Measurements from ENCODE around the gene RUNX2.

The RUNX2 gene

DNA sequence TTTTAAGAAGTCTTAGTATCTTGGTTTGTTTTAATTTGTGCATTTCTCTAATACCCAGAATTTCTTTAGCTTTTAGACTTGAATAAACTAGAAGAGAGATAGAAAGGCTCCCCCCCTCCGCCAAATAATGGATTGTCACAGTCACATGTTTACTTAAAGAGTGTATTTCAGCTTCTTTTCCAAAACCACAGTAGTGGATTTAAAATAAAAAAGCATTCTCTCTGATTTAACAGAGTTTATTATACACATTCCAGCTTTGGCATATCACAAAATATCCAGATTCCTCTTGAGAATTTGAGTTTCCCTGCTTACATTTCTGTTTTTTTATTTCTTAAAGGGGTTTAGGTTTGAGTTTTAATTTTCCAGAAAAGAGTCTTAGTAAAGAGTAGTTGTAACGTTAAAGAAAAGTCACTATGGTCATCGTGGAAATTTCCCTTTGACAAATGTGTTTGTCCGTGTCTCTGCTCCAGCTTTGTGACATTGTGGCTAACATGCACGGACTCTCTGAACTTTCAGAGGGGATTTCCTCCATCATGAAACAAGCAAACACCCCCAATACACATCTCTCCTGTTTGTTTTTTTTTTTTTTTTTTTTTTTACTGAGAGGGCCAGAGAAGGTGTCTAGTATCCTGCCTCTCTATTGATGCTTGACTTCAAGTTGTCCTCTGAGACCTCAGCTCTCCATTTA, 163.1 kb downstream of the RUNX2 start:
- DNase-seq = no peak

- no peak for DNase-seq
Observed at GRCh38 chr6:45491874-45492273, 163.7 kb downstream of the RUNX2 start.

DNA sequence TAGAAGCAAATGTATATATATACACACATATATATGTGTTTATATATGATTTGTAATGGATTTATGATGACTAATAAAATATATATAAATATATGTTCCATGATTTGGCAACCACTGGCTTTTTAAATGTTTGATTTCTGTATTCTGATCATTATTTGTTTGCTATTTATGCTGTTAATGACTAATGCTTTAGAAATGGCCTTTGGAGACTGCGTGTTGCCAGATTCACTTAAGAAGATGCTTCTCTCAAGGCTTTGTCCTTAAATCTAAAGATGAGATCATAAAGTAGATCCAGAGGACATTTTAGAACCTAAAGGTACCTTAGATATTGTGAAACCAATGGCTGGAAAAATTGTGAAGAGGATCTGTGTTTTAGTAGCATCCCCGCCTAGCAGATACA, 165.6 kb downstream of the RUNX2 start:
- DNase-seq = no peak

- no peak for DNase-seq
Observed at GRCh38 chr6:45494416-45495135, 166.4 kb downstream of the RUNX2 start.

DNA sequence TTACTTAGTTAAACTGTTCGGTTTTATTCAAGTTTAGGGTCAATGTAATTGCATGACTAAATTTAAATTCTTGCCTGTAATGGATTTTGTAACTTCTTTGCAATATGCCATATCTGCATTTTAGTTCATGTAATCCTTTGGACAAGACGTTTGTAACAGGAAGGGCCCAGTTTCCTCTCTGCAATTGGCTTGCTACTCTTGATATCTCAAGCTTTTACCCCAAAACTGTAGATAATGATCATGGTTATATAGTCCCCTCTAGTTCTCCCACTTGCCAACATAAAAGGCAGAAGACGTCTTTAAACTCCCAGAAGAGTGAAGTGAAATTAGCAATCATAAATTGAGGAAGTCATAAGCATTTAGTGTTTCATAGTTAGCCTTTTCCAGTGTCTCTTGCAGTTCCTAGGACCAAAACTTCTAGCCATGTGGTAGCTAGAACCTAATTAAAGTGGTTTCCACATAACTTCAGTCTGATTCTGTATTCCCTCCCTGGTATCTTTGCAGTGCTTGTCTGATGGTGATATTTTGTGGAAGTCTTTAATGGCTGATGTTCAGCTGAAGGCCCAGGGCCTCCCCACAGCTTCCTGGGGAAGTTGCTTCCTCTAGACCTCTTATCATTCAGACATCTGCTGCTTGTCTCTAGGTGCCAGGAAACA, 167.4 kb downstream of the RUNX2 start:
- no peak for DNase-seq

DNA sequence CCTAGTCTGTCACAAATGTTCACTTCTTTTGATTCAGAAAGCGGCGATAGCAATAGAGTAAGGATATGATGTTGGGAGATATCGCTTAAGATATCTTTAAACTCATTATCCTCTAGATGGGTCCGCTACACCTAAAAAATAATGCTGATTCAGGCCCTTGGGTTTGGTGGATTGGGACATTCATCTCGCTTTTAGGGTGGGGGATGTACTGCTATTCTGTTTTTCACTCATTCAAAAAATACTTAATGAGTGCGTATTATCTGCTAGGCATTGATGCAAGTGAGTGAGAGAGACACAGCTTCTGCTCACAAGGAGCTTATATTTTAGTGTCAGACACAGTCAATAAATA, 167.9 kb downstream of the RUNX2 start:
- no peak for DNase-seq

DNA sequence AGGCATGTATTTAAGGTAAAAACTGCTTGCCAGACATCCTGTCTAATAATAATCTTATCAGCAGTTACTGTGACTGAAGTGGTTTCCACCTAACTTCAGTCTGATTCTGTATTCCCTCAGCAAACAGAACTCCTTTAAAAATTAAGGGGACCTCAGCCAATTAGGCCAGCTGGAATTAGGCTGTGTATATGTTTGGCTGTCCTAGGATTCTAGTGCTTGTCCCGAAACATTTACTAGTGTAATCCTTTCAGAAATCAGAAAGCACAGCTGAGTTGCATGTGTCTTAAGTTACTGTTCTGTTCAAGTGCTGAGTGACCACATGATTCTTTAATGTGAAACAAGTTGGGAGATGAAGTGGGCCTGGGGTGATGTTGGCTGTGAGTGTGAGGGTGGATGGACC, 170.5 kb downstream of the RUNX2 start:
- DNase-seq = no peak

- DNase-seq = no peak
Observed at GRCh38 chr6:45500924-45501816, 173.0 kb downstream of the RUNX2 start.

GRCh38 chr6:45502456-45502855, 174.3 kb downstream of the RUNX2 start:
- DNase-seq = no peak

GRCh38 chr6:45504947-45505346, 176.8 kb downstream of the RUNX2 start:
- peak; percentile 82 for DNase-seq

DNA sequence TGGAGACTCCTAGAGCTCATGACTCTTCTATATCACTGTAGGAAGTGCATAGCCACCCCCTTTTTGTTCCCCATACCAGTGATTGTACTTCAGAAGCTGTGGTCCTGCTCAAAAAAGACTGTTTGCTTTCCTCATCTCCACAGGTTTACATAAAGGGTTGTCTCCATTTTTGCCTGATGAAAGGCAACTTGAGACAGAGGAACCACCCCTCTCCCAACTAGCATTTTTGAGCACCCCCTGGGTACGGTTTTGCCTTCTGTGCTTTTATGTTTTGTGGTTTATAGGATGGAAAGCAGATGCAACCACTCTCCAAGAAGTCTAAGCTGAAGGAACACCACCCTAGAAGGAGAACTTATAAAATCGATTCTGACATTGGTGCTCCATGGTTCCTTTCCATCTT, 177.3 kb downstream of the RUNX2 start:
- no peak for DNase-seq

DNA sequence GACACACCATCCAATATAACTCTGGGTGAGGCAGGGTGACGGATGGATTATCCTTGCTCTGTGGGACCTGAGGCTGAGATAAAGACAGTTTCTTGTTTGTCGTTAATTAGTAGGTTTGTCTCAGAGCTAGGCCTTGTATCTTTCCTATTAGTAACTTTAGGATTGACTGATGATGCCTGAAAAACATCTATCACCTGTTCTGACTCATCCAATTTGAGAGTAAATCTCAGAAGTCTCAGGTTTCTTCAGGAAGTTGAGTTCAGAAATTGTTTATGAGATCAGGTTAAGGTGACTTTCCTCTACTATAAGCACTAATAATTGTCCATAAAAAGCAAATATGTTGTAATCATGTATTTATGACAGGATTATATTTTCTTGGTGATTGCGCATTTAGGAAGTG, 179.1 kb downstream of the RUNX2 start:
- peak; percentile 30 for DNase-seq

GRCh38 chr6:45509426-45509825, 181.3 kb downstream of the RUNX2 start:
- no peak for DNase-seq

DNA sequence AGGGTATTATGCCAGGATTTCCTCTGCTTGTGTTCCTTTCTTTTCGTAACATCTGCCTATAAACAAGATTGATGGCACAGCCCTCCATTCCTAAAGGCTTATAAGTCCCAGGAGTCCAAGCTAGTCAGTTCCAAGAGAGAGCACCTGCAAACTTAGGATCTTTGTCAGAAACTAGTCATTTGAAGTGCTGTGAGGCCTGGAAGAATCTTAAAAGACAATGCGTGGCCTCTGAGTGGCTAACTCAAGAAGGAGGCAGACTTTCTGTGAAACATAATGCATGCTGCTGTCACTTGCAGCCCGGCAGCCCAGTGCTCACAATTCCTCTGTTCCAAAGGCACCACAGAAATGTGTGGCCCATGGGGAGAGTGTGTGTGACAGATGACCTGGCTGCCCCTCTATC, 184.6 kb downstream of the RUNX2 start:
- DNase-seq = no peak

DNA sequence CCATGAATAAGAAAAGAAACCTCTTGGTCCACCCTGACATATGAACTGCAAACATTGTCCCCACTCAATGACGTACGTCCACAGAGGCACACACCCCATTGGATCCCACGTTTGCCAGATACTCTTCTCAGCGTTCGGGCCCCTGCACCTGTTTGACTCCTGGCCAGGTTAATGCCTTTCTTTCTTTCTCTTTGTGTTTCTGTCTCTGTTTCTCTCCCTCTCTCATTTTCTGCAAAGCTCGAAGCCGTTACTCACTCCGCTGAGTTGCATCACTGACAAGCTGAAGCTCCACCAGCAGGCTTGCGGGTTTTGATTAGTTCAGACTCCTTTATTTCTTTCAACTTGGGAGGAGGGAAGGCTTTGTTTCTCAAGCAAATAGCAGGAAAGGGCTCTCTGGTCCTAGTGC, 185.1 kb downstream of the RUNX2 start:
- peak; percentile 21 for DNase-seq

- DNase-seq = no peak
Observed at GRCh38 chr6:45513843-45514242, 185.7 kb downstream of the RUNX2 start.

DNA sequence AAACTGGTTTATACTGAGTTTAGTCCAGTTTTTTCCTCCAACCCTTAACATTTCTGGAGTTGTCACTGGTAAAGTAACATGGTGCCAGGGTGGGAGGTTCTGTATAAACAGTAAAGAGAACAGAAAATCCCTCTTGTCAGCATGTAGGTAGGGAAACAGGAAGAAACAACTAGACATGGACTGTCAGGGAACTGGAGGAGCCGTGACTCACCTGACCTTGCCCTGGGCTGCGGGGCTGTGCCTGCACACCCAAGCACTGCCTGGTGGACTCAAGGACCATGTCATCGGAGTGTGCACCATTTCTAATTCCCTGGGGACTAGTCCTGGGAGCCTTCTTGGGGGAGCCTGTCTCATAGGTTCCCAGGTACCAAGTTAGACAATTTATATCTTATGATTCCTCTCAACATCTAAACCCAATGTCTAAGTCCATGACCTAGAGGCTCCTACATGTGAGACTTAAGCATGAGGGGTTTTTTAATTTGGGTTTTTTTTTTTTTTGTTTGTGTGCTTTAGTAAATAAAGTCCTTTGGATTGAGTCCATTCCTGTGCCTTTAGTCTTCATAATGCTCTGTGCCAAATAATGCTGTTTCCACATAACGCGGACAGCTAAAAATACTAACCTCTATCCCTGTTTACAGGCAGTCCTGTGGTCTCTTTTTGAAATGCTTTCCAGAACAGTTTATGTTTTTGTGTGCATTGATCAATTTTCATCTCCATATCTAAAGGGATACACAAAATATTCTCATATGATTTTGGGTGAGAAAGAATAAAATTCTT, 186.5 kb downstream of the RUNX2 start:
- DNase-seq = no peak

DNA sequence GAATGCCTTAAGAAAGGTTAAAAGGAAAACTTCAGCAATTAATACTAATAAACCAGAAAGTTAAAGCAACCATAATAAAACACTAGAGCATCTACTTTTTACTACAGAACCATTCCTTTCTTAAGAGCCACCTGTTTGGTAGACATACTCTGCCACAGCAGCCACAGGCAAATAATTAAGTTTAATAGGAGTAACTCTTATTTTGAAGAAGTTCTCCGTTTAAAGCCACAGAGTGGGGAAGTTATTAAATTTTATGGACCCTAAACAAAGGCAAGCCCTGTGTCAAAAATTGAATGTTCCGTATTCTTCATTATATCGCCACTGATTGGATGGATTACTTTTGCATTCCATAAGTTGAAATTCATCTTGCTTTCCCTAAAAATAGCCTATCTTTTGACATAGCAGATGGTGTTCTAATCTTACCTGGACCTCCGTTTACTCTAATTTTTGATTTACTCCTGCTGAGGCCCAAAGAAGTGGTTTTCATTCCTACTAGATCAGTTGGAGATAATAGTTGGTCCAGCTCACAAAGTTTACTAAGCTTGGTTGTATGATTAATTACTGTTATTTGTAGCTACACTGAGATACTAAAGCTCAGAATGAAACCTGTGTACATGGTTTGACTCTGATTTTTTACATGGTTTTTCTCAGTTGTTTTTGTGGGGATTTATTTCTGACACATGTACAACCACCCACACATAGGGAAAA, 190.0 kb downstream of the RUNX2 start:
- DNase-seq = no peak

DNA sequence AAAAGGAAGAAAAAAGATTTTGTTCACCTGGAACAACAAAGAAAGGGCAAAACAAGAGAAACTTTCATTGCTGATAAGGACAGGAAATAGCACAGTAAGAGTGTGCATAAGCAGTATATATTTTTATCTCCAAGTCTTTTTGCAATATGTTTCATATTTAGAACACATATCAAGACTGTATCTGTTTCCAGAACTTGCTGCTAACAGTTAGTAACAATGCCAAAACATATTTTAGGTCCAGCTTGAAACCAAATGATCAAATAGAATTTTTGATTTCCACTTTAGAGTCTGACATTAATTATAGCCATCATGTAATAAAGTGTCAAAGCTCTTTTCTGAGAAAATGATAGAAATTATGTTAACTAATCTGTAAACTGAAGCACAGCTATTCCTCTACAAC, 193.1 kb downstream of the RUNX2 start:
- DNase-seq = no peak

DNA sequence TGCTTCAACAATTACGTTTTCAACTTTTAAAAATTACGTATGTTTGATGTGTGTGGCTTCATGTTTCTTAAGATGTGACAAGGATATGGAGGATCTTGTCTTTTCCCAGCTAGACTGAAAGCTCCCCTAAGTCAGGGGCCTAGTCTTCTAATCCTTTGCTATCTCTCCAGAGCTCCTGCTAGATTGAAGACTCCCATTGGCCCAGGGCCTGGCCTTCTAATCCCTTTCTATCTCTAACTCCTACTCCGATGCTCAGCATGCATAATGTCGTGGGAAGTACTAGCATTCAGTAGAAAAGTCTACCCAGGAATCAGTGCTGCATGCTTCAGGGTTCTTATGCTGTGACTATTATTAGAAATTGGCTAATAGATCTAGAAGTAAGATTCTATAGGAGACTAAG, 194.4 kb downstream of the RUNX2 start:
- no peak for DNase-seq

- DNase-seq = no peak
Observed at GRCh38 chr6:45527210-45527609, 199.1 kb downstream of the RUNX2 start.
